GM12801 (cell line): Measurements from ENCODE around the gene MTSS2.

Experiments
- TF ChIP-seq, protein P1 (sequence below): IDR thresholded peaks from one replicate; pipeline ENCODE4 v1.5.1; 2011; ENCODE audit warnings: control low read depth; ENCODE audit not compliant: insufficient read length; ENCODE audit errors: extremely low read depth

MTSS2 gene

DNA sequence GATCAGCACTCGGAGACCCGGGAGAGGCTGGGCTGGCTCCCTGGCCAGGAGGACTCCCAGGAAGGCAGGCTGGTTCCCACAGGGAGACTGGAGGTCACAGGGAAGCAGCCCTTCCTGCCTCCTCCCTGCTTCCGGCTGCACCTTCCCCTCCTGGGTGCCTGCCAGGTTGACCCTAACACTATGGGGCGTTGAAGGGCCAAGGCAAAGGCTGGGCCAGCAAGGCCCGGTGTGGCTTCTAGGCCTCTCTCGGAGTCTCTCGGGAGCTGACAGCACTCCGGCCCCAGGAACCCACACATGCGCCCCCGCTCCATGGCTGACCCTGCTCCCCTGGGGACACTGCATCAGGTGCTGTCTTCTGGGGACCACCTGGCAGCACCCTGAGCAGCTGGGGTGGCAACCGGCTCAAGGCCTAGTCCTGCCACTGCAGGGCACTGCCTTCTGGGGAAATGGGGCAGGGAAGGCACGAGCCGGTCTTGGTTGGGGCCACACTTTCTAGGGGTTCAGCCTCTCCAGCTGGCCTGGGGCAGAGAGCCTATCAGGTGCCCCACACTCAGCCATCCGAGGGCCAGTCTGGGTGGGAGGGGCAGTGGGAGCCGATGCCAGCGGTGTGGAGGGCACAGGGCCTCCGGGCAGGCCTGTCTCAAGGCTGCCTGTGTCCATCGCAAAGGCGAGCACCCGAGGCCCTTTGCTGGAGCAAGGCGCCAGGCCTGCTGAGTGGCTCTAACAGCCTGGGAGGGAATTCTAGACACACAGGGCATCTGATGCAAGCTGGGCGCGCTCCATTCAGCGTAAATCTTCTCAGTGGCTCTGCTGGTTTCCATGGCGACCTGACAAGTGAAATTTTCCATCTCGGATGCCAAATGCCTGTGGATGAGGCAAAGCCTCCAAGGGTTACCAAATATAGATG is 5.6 kb upstream of the MTSS2 start:
- TF ChIP-seq, protein P1, sequence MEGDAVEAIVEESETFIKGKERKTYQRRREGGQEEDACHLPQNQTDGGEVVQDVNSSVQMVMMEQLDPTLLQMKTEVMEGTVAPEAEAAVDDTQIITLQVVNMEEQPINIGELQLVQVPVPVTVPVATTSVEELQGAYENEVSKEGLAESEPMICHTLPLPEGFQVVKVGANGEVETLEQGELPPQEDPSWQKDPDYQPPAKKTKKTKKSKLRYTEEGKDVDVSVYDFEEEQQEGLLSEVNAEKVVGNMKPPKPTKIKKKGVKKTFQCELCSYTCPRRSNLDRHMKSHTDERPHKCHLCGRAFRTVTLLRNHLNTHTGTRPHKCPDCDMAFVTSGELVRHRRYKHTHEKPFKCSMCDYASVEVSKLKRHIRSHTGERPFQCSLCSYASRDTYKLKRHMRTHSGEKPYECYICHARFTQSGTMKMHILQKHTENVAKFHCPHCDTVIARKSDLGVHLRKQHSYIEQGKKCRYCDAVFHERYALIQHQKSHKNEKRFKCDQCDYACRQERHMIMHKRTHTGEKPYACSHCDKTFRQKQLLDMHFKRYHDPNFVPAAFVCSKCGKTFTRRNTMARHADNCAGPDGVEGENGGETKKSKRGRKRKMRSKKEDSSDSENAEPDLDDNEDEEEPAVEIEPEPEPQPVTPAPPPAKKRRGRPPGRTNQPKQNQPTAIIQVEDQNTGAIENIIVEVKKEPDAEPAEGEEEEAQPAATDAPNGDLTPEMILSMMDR: no peak

- TF ChIP-seq, protein P1: no peak
These were observed 4.4 kb upstream of the MTSS2 start for GRCh38 chr16:70689970-70690891.

DNA sequence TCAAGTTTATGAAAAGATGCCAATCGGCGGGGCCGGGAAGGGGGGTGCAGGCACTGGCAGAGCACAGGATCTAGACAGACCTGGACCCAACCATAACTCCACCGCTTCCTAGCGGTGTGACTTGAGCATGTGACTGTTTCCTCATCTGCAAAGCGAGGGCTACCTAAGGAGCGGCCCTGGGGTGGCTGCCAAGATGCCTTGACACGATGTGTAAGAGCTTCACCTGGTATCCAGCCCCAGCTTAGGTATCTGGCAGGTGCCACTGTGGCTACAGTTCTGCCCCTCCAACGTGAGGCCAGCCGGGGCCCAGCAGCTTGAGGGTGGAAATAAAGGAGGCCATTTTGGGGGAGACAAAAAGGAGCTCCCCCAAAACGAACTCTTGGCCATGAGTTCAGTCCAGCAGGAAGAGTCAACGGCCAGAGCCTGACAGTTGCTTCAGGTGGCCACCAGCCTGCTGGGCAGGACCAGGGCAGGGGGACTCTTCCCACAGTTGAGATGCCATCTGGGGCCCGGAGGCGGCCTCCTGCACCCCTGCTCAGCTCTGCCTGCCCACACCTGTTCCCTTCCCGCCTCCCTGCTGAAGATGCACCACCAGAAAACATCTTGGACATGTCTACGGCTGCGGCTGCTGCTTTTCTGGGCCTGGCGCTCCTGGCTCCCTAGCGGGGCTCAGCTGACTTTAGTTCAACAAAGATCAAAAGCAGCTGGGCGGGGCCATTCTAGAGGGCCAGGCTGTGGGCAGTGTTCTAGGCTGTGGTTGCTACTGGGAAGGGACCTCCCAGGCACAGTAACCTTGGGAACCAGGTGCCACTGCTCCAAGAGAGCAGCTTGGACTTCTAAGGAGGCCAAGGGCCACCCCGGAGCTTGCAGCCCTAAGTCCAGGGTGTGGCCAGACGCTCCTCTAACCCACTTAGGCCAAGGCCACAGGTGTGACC is 3.4 kb upstream of the MTSS2 start:
- TF ChIP-seq, protein P1: no peak

DNA sequence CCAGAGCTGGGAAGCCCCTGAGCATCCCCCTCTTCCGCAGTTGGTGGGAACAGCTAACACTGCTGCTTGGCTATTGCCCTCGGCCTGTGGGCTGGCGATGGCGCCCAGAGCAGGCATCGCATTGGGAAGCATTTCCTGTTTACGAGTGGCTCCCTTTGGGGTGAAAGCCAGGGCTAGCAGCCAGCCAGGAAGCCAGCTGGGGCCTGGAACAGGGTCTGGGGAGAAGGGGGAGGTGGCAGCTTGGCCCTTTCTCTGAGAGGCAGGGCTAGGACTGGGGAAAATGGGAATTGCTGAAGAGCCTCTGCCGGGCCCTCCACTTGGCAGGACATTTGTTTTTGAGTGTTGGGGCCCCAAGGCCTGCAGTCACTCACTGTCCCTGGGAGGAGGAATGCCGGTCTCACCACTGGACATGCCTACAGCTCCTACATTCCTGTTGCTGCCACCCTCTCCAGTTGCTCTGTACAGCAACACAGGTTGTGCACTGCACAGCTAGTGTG is 2.4 kb upstream of the MTSS2 start:
- TF ChIP-seq, protein P1: no peak

GRCh38 chr16:70687671-70688245 is 1.9 kb upstream of the MTSS2 start:
- TF ChIP-seq, protein P1: no peak

DNA sequence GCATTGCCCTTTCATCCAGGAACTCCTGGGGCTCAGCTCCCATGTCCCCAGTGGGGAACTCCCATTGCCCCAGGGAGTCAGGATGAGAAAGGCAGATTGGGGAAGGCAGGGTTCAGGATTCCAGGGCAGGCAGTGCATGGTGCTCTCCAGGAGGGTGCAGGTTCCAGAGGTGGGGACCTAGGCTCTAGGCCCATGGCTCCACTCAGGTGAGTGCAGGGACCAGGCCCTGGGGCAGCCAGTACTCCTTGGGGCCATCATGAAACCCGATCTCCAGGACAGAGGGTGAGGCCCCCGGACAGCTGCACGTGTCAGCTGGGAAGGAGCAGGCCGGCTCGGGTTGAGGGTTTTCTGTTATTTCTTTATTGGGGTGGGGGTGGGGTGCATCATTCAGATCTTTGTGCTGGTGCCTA is 1.3 kb upstream of the MTSS2 start:
- TF ChIP-seq, protein P1: no peak
